HG03108 (cell line): ENCODE measurements around the gene PCDHGB5.
A peak's percentile ranks its signal among the peaks of the same experiment; 100 is the strongest.
"Not testable (repeated sequence)": the region's sequence is repeated elsewhere in the genome, so short reads cannot be mapped to it uniquely, and the experiment has no call there.

Experiments
- ATAC-seq: cut with Tn5 transposase; IDR thresholded peaks from one replicate; pipeline ENCODE4 v1.9.1; 2021; ENCODE audit warnings: moderate library complexity; ENCODE audit not compliant: unreplicated experiment

Gene PCDHGB5

GRCh38 chr5:141409598-141410306, 12.0 kb downstream of the PCDHGB5 start:
- ATAC-seq: no peak

- ATAC-seq: no peak
Observed at GRCh38 chr5:141411575-141411974, 13.8 kb downstream of the PCDHGB5 start.

GRCh38 chr5:141412854-141413539, 15.2 kb downstream of the PCDHGB5 start, which contains the start of gene PCDHGA10:
Gene PCDHGA10 (plus strand): TSS chr5:141412987. CDS start chr5:141413176, 189 bp downstream.
- peak; percentile 56 for ATAC-seq

- ATAC-seq: no peak
Observed at GRCh38 chr5:141413540-141414069, 15.9 kb downstream of the PCDHGB5 start.

- ATAC-seq: not testable (repeated sequence)
Observed at GRCh38 chr5:141414548-141415274, 17.0 kb downstream of the PCDHGB5 start.

GRCh38 chr5:141415275-141415618, 17.5 kb downstream of the PCDHGB5 start:
- ATAC-seq: not testable (repeated sequence)

GRCh38 chr5:141417494-141418172, 19.9 kb downstream of the PCDHGB5 start, which contains the start of gene PCDHGB7:
Gene PCDHGB7 (plus strand): TSS chr5:141417677. CDS start chr5:141417860, 183 bp downstream.
- peak; percentile 75 for ATAC-seq

- ATAC-seq: no peak
Observed at GRCh38 chr5:141419074-141419880, 21.5 kb downstream of the PCDHGB5 start.

- ATAC-seq: peak; percentile 55
Observed at GRCh38 chr5:141420855-141421488, 23.2 kb downstream of the PCDHGB5 start, which contains the start of gene PCDHGA11. Gene PCDHGA11 (plus strand): TSS chr5:141421051. CDS start chr5:141421228, 177 bp downstream.

GRCh38 chr5:141421489-141421855, 23.7 kb downstream of the PCDHGB5 start:
- no peak for ATAC-seq

GRCh38 chr5:141422742-141423291, 25.1 kb downstream of the PCDHGB5 start:
- ATAC-seq: no peak

- ATAC-seq: no peak
Observed at GRCh38 chr5:141427783-141428426, 30.2 kb downstream of the PCDHGB5 start.

- ATAC-seq: peak; percentile 78
Observed at GRCh38 chr5:141430332-141431113, 32.8 kb downstream of the PCDHGB5 start, which contains the start of gene PCDHGA12. Gene PCDHGA12 (plus strand): TSS chr5:141430507. CDS start chr5:141430760, 253 bp downstream.

GRCh38 chr5:141431286-141431685, 33.5 kb downstream of the PCDHGB5 start:
- ATAC-seq: no peak

- ATAC-seq: not testable (repeated sequence)
Observed at GRCh38 chr5:141432308-141432707, 34.6 kb downstream of the PCDHGB5 start.

- ATAC-seq: not testable (repeated sequence)
Observed at GRCh38 chr5:141432726-141433125, 35.0 kb downstream of the PCDHGB5 start.

- no peak for ATAC-seq
Observed at GRCh38 chr5:141434006-141434405, 36.3 kb downstream of the PCDHGB5 start.

GRCh38 chr5:141437221-141437620, 39.5 kb downstream of the PCDHGB5 start:
- ATAC-seq: no peak
